Panc1 (cell line): ENCODE data around the gene HHAT.

ENCODE experiments used
- POLR2AphosphoS5 ChIP-seq: IDR thresholded peaks from 2 replicates; pipeline ENCODE4 v1.6.1; 2012; ENCODE audit warnings: mild to moderate bottlenecking, low read depth, low read length, moderate library complexity
- TF ChIP-seq, protein P1 (sequence below): fragments of 450-650 bp; IDR thresholded peaks from 2 replicates; pipeline ENCODE4 v1.5.1; 2017; ENCODE audit warnings: mild to moderate bottlenecking
- TF ChIP-seq, protein P2 (sequence below), 2 experiments: IDR thresholded peaks; 2 replicates each; pipeline ENCODE4 v1.6.1; 2011 to 2012; ENCODE audit warnings: low read depth in 2 of 2, control low read depth in 1 of 2, low read length in 1 of 2, mild to moderate bottlenecking in 1 of 2, moderate library complexity in 1 of 2; ENCODE audit not compliant: insufficient read depth in 1 of 2

DNA sequence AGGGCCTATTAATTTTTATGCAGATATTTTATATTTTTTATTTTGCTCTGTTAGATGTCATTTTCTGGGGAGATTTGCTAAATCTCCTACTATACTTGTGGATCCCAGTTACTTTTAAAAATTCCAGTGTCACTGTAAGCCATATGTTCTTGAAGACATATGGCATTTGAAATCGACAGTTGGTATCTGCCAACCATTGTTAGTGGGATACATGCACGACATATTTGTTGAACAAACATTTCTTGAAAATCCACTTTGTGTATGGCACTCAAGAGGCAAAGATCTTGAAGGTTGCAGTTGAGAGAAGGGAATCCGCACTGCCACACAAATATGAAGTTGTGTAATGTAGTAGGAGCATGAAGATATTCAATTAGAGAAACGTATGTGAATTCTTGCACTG lies 287.7 kb downstream of the HHAT start:
- TF ChIP-seq, protein P1, sequence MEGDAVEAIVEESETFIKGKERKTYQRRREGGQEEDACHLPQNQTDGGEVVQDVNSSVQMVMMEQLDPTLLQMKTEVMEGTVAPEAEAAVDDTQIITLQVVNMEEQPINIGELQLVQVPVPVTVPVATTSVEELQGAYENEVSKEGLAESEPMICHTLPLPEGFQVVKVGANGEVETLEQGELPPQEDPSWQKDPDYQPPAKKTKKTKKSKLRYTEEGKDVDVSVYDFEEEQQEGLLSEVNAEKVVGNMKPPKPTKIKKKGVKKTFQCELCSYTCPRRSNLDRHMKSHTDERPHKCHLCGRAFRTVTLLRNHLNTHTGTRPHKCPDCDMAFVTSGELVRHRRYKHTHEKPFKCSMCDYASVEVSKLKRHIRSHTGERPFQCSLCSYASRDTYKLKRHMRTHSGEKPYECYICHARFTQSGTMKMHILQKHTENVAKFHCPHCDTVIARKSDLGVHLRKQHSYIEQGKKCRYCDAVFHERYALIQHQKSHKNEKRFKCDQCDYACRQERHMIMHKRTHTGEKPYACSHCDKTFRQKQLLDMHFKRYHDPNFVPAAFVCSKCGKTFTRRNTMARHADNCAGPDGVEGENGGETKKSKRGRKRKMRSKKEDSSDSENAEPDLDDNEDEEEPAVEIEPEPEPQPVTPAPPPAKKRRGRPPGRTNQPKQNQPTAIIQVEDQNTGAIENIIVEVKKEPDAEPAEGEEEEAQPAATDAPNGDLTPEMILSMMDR, result no peak
- no peak for TF ChIP-seq POLR2AphosphoS5
- TF ChIP-seq, protein P2, sequence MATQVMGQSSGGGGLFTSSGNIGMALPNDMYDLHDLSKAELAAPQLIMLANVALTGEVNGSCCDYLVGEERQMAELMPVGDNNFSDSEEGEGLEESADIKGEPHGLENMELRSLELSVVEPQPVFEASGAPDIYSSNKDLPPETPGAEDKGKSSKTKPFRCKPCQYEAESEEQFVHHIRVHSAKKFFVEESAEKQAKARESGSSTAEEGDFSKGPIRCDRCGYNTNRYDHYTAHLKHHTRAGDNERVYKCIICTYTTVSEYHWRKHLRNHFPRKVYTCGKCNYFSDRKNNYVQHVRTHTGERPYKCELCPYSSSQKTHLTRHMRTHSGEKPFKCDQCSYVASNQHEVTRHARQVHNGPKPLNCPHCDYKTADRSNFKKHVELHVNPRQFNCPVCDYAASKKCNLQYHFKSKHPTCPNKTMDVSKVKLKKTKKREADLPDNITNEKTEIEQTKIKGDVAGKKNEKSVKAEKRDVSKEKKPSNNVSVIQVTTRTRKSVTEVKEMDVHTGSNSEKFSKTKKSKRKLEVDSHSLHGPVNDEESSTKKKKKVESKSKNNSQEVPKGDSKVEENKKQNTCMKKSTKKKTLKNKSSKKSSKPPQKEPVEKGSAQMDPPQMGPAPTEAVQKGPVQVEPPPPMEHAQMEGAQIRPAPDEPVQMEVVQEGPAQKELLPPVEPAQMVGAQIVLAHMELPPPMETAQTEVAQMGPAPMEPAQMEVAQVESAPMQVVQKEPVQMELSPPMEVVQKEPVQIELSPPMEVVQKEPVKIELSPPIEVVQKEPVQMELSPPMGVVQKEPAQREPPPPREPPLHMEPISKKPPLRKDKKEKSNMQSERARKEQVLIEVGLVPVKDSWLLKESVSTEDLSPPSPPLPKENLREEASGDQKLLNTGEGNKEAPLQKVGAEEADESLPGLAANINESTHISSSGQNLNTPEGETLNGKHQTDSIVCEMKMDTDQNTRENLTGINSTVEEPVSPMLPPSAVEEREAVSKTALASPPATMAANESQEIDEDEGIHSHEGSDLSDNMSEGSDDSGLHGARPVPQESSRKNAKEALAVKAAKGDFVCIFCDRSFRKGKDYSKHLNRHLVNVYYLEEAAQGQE (IDR thresholded peaks at IDR 0.05; ENCODE audit: insufficient read depth in 1 of 2, low read depth in 2 of 2, low read length in 1 of 2), result no peak
